ENCODE measurements around the gene ADAD2. TPM values are rescaled to one million over a fixed set of nuclear protein-coding genes. Genes with fewer than 3 reads are reported as not detected.

ADAD2 gene
- total and polyA plus RNA-seq, 2 of the 4 experiments (the other 2 are of a cell fraction): not detected

GRCh38 chr16:84229471-84229870 lies 38.5 kb downstream of the ADAD2 start:
- dilution Hi-C loops (cut with HindIII; ENCODE audit: low sequenced_read_pairs, unreplicated experiment): no loop called here
- ATAC-seq (ENCODE audit: low read depth): no peak
- Histone ChIP-seq H2AK5ac (ENCODE audit: low read depth, low read length) (0 out of 2 replicates have a peak overlapping the region, but pooled peaks have one; percentile 25), H3K4me3 (ENCODE audit: insufficient read depth, low read depth, low read length) (no peak overlapping the region), H2BK120ac (ENCODE audit: low read depth, low read length) (no peak overlapping the region), H3K9me1 (ENCODE audit: insufficient read depth, low read length) (peaks cover 6% of the 10 kb centered on the region; the same call in 1 of the 2 replicates), H3K9ac (ENCODE audit: low read depth, low read length) (no peak overlapping the region), H3K14ac (replicated peaks; ENCODE audit: low read depth, low read length) (no peak overlapping the region), H3K18ac (ENCODE audit: low read depth, low read length) (no peak overlapping the region), H3K36me3 (ENCODE audit: control insufficient read depth, insufficient read depth, low read length) (no peaks in the 10 kb centered on the region), H4K8ac (ENCODE audit: low read depth in 2 of 2, low read length in 2 of 2) (no peak overlapping the region), H3K56ac (ENCODE audit: extremely low read depth, insufficient read depth, low read length) (no peak overlapping the region), H3K4me2 (ENCODE audit: low read depth, low read length) (no peak overlapping the region), H3K27me3 (ENCODE audit: control insufficient read depth, insufficient read depth, low read length) (peaks cover 10% of the 10 kb centered on the region), H3K9me3 (ENCODE audit: control insufficient read depth, insufficient read depth, low read length) (no peaks in the 10 kb centered on the region), H4K20me1 (ENCODE audit: insufficient read depth, low read length) (no peaks in the 10 kb centered on the region), H3K4ac (ENCODE audit: low read depth, low read length) (no peak overlapping the region; the same call in 1 of the 2 replicates), H3K4me1 (ENCODE audit: control insufficient read depth, insufficient read depth, low read length) (peaks cover 9% of the 10 kb centered on the region), H3K23ac (ENCODE audit: low read depth, low read length) (no peak overlapping the region), H3K79me1 (ENCODE audit: low read depth in 1 of 2, low read length in 2 of 2) (no peaks in the 10 kb centered on the region), H2BK5ac (ENCODE audit: low read depth, low read length, poor library complexity, severe bottlenecking) (no peak overlapping the region), H2AFZ (replicated peaks; ENCODE audit: low read length, poor library complexity) (no peak overlapping the region), H2BK20ac (ENCODE audit: low read depth, low read length) (peak overlapping the region; percentile 38; the same call in 1 of the 2 replicates), H4K5ac (ENCODE audit: low read depth, low read length) (no peak overlapping the region), H2AK9ac (replicated peaks; ENCODE audit: low read depth, low read length, poor library complexity) (no peak overlapping the region), H4K91ac (ENCODE audit: insufficient read depth, low read depth, low read length) (no peak overlapping the region), H2BK15ac (ENCODE audit: low read depth, low read length) (no peak overlapping the region), H3K27ac (ENCODE audit: insufficient read depth, low read length) (no peak overlapping the region)
- POLR2A ChIA-PET (ENCODE audit: unreplicated experiment): no interaction called here
- TF ChIP-seq MAFK (IDR thresholded peaks at IDR 0.05; ENCODE audit: low read depth, low read length) (no peak), SMC3 (IDR thresholded peaks at IDR 0.05; ENCODE audit: low read depth, low read length) (no peak), BHLHE40 (IDR thresholded peaks at IDR 0.05; ENCODE audit: low read depth, low read length) (no peak), RFX5 (IDR thresholded peaks at IDR 0.05; ENCODE audit: low read depth, low read length) (no peak), FOS (IDR thresholded peaks at IDR 0.05; ENCODE audit: low read depth, low read length) (no peak), RAD21 (IDR thresholded peaks at IDR 0.05; ENCODE audit: low read length) (no peak), MAZ (IDR thresholded peaks at IDR 0.05; ENCODE audit: borderline replicate concordance, low read depth, low read length) (no peak), MXI1 (IDR thresholded peaks at IDR 0.05; ENCODE audit: borderline replicate concordance, low read depth, low read length) (no peak), CEBPB (IDR thresholded peaks at IDR 0.05; ENCODE audit: low read depth, low read length) (no peak)
- TF ChIP-seq, protein P1, sequence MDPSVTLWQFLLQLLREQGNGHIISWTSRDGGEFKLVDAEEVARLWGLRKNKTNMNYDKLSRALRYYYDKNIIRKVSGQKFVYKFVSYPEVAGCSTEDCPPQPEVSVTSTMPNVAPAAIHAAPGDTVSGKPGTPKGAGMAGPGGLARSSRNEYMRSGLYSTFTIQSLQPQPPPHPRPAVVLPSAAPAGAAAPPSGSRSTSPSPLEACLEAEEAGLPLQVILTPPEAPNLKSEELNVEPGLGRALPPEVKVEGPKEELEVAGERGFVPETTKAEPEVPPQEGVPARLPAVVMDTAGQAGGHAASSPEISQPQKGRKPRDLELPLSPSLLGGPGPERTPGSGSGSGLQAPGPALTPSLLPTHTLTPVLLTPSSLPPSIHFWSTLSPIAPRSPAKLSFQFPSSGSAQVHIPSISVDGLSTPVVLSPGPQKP (IDR thresholded peaks at IDR 0.05; ENCODE audit: borderline replicate concordance, low read depth, low read length): no peak
- TF ChIP-seq, protein P2, sequence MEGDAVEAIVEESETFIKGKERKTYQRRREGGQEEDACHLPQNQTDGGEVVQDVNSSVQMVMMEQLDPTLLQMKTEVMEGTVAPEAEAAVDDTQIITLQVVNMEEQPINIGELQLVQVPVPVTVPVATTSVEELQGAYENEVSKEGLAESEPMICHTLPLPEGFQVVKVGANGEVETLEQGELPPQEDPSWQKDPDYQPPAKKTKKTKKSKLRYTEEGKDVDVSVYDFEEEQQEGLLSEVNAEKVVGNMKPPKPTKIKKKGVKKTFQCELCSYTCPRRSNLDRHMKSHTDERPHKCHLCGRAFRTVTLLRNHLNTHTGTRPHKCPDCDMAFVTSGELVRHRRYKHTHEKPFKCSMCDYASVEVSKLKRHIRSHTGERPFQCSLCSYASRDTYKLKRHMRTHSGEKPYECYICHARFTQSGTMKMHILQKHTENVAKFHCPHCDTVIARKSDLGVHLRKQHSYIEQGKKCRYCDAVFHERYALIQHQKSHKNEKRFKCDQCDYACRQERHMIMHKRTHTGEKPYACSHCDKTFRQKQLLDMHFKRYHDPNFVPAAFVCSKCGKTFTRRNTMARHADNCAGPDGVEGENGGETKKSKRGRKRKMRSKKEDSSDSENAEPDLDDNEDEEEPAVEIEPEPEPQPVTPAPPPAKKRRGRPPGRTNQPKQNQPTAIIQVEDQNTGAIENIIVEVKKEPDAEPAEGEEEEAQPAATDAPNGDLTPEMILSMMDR (conservative IDR thresholded peaks at IDR 0.05; ENCODE audit: low read depth, low read length): no peak
- no peak for DNase-seq
- in situ Hi-C loops (cut with MboI; ENCODE audit: low sequenced_read_pairs): no loop called here
- intact Hi-C loops (cut with micrococcal nuclease): no loop called here
- WGBS, 2 experiments (ENCODE audit: extremely low coverage in 2 of 2, insufficient read length in 1 of 2): 80% methylated on average over 5 of the region's 11 CpGs; no CpG with 5 or more reads in 1 of the 2 experiments
- no TSS peak for BruUV-seq (replicated peaks)
- CTCF ChIA-PET: interaction anchor here (0.6 to 0.7 kb wide), 2 partner anchors 49 to 54 kb away, joined by 3 read pairs; no protein-coding TSS in a partner anchor

Data from IMR-90 (cell line).